GM18526 (cell line): ENCODE measurements around the gene CT55.
"Not testable (repeated sequence)": the region's sequence is repeated elsewhere in the genome, so short reads cannot be mapped to it uniquely, and the experiment has no call there.

Experiments
- POLR2A ChIP-seq: IDR thresholded peaks from 3 replicates; pipeline ENCODE4 v1.6.1; 2011; ENCODE audit not compliant: insufficient read length; ENCODE audit errors: extremely low read depth

CT55 gene, protein sequence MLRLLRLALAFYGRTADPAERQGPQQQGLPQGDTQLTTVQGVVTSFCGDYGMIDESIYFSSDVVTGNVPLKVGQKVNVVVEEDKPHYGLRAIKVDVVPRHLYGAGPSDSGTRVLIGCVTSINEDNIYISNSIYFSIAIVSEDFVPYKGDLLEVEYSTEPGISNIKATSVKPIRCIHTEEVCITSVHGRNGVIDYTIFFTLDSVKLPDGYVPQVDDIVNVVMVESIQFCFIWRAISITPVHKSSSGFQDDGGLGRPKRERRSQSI

DNA sequence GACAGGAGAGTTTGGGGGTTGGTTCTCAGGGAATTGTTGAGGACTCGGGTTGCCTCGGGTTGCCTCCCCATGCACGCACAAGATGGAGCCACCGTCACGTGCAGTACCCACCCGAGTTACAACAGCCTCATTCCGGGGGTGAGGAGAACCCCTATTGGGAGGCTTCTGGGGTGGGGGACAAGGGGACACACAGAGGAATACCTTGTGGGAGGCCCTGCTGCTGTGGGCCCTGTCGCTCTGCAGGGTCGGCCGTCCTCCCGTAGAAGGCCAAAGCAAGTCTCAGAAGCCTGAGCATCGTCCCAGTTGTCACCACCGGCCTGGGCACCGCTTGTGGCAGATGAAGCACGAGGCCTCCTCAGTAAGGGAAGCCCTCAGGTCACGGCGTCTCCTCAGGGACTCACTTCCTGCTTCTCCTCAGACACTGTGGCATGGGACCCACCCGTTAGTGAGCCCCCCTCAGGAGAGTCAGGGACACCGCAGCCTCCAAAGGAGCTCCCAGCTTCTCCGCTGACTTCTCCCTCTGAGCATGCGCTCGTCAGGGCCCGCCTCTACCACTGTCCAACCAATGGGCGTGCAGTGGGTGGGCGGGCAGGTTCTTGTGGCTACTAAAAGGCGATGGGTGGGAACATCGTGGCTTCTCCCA is at the start of gene CT55:
TSS of gene CT55 (minus strand) at position 522 of the 643 bp plus-strand sequence. CDS start at position 295, 227 bp downstream.
- TF ChIP-seq POLR2A = no peak

GRCh38 chrX:135213200-135213844 is 42.1 kb upstream of the CT55 start:
- TF ChIP-seq POLR2A = no peak

DNA sequence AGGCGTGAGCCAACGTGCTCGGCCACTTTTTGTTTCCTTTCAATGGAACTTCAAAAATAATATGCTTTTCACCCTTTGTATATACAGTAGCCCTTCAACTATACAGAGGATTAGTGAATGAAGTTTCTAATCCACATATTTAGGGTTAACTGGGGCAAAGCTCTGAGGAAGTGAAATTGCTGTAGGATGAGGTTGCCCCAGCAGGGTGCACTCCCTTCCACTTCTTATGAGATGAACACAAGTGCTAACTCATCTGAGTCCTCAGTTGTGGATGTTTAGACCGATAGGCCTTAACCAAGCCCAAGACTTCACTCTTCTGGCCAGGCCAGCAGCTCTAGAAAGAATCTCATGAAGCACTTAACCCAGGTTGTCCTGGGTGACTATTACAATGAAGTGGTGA is 29.1 kb upstream of the CT55 start:
- TF ChIP-seq POLR2A = no peak

GRCh38 chrX:135194684-135195083 is 23.5 kb upstream of the CT55 start:
- TF ChIP-seq POLR2A = no peak

DNA sequence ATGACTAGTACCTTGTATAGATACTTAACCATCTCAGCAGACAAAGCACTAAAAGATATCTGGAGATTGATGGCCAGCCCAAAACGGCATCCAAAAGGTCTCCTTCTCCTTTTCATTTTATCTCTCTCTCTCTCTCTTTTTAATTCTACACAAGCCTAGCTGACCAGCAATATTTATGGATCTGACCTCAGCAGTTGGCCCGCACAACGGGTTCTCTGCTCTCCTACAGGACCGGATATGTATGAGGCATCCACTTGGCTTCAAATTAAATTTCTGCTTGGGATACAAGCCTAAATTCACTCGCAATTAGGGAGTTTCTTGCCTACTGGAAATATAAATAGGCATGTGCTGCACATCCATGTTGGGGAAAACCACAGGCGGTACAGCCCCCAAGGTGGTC is 22.5 kb upstream of the CT55 start:
- TF ChIP-seq POLR2A = no peak

DNA sequence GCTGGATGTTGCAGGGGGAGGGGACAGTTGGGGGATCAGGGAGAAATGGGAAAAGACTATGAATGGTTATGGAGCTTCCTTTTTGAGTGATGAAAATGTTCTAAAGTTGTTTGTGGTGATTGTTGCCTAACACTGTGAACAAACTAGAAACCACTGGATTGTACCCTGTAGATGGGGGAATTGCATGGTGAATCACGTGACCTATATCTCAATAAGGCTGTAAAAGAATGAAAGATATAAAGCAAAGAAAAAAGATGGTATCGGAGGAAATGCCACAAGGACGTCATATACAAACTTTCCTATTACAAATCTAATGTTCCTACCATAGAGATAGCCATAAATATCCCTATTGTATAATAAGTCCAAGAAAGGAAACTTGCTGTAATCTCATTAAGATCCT is 20.6 kb upstream of the CT55 start:
- TF ChIP-seq POLR2A = no peak

DNA sequence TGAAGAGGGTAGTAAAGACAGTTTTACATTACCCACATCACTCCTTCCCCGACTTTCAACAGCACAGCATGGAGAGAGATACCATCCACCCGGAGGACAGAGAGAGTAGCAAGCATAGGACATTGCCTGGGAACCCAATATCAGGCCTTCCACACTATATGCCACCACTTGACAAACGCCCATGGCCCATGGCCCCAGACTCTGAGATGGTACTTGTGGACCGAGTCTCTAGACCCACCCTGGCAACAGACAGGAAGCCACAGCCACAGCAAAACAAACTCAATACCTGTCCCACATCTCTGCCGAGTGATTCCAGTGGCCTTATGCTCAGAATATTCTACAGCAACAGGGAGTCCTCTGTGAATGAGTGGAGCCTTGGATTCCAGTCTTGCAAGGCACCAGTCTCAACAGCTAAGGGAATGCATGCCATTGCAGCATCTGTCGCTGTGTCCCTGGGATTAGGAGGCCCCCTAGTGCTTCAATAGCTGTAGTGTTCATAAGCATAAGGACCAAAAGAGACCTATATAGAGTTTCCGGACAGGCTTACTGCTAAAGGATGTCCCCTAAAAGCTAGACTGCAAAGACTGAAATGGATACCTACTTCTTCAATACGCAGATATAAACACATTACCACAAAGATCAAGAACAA is 14.7 kb upstream of the CT55 start:
- TF ChIP-seq POLR2A = no peak

- TF ChIP-seq POLR2A = no peak
These were observed 7.4 kb upstream of the CT55 start for GRCh38 chrX:135178636-135179035.

DNA sequence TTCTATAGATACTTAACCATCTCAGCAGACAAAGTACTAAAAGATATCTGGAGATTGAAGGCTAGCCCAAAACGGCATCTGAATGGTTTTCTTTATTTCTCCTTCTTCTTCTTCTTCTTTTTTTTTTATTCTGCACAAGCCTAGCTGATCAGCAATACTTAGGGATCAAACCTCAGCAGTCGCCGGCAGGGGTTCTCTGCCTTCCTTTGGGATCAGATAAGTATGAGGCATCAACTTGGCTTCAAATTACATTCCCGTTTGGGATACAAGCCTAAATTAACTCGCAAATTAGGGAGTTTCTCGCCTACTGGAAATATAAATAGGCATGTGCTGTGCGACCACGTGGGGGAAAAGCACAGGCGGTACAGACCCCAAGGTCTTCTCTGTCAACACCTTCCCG is 730 bp downstream of the CT55 start:
- no peak for TF ChIP-seq POLR2A

GRCh38 chrX:135168486-135168885 is 2.7 kb downstream of the CT55 start:
- TF ChIP-seq POLR2A = no peak

DNA sequence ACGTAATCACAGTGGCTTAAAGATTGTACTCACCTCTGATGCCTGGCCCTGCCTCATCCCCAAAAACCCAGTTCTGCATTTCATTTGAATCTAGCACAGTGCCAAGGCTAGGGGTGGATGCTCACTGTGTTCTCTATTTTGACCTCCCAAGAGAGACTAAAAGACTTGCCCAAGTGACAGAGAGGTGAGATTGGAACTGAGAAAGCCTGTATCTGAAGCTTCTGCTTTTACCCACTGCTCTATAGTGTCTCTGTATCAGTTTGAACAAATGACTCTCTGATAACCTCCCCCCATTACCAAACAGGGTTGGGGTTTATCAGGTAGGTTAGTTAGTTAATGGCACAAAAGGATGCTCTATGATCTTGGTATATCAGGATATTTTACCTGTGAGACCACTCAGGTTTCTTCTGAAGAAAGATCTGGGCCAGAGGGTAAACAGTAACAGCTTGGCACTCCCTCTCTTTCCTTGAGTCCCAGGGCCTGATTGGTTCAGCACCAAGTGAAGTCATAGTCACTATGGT is 51.1 kb downstream of the CT55 start, which contains the start of gene ETDB:
TSS of gene ETDB (minus strand) at position 471 of the 521 bp plus-strand sequence. CDS start 1,265 bp downstream, outside the sequence.
- not testable (repeated sequence) for TF ChIP-seq POLR2A

- no peak for TF ChIP-seq POLR2A
These were observed 56.8 kb downstream of the CT55 start for GRCh38 chrX:135114392-135114791.

DNA sequence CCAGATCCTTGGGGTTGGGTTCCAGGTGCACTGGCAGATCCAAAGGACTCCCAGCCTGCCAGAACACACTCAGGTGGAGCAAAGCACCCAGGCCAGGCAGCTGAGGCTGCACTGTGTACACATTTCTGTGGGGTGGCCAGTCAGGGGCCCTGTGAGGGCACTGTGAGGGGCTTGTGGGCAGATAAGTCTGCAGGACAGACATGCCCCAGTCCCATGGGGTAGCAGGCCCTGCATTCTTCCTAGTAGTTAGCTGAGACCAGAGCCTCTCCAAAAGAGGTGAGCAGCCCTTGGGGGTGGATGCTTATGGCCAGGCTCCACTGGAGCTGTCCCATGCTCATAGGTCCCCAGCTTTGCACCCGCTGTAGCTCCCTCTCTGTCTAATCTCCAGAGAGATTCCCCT is 58.5 kb downstream of the CT55 start:
- no peak for TF ChIP-seq POLR2A

GRCh38 chrX:135112096-135112729 is 59.0 kb downstream of the CT55 start:
- no peak for TF ChIP-seq POLR2A

DNA sequence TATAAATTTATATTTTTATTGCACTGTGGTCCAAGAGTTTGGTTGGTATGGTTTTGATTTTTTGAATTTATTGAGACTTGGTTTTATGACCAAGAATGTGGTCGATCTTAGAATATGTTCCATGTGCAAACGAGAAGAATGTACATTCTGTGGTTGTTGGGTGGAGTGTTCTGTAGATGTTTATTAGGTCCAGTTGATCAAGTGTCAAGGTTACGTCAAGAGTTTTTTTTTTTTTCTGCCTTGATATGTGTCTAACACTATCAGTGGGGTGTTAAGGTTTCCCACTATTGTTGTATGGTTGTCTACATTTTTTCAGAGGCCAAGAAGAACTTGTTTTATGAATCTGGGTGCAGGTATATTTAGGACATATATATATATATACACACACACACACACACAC is 61.6 kb downstream of the CT55 start:
- no peak for TF ChIP-seq POLR2A
